GM21367 (cell line): Measurements from ENCODE around the gene TRIM38.
"Not testable (repeated sequence)": the region's sequence is repeated elsewhere in the genome, so short reads cannot be mapped to it uniquely, and the experiment has no call there.

ENCODE experiments used
- ATAC-seq: cut with Tn5 transposase; IDR thresholded peaks from one replicate; pipeline ENCODE4 v1.9.1; 2021; ENCODE audit not compliant: unreplicated experiment

The TRIM38 gene, protein sequence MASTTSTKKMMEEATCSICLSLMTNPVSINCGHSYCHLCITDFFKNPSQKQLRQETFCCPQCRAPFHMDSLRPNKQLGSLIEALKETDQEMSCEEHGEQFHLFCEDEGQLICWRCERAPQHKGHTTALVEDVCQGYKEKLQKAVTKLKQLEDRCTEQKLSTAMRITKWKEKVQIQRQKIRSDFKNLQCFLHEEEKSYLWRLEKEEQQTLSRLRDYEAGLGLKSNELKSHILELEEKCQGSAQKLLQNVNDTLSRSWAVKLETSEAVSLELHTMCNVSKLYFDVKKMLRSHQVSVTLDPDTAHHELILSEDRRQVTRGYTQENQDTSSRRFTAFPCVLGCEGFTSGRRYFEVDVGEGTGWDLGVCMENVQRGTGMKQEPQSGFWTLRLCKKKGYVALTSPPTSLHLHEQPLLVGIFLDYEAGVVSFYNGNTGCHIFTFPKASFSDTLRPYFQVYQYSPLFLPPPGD

GRCh38 chr6:25962149-25963127 lies at the start of gene TRIM38:
TSS of gene TRIM38 (plus strand) at chr6:25962802. CDS start at chr6:25966523, 3,721 bp downstream.
- peak; percentile 73 for ATAC-seq

DNA sequence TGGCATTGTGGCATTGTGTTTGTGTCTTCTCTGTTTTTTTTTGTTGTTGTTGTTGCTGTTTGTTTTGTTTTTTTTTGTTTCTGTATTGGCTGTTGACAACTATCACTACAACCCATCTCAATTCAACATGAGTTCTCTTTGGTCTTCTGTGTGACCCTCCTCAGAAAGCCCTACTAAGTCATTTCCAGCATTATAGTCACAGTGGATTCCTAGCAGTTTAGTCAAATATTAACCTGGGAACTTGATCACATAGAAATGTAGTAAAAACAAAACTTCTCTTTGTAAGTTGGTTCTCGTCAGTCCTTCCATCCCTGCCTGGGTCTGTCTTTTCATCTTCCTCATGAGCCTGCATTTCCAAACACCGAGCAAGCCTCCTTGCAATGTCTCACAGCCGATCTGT lies 48.9 kb upstream of the TRIM38 start:
- no peak for ATAC-seq

DNA sequence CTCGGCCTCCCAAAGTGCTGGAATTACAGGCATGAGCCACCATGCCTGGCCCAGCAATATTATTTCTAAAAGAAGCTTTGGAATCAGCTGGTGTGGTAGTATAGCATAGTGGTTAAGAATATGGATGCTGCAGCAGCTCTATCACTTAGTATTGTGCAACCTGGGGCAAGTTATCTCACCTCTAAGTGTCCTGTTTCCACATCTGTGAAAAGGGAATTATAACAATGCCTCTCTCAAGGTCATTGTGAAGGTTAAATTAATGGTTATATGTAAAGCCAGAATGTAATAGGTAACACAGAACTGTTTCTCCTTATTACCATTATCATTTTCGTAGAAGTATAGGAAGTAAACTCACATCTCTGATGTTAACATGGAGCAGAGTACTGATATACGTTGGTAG lies 46.3 kb upstream of the TRIM38 start:
- no peak for ATAC-seq

DNA sequence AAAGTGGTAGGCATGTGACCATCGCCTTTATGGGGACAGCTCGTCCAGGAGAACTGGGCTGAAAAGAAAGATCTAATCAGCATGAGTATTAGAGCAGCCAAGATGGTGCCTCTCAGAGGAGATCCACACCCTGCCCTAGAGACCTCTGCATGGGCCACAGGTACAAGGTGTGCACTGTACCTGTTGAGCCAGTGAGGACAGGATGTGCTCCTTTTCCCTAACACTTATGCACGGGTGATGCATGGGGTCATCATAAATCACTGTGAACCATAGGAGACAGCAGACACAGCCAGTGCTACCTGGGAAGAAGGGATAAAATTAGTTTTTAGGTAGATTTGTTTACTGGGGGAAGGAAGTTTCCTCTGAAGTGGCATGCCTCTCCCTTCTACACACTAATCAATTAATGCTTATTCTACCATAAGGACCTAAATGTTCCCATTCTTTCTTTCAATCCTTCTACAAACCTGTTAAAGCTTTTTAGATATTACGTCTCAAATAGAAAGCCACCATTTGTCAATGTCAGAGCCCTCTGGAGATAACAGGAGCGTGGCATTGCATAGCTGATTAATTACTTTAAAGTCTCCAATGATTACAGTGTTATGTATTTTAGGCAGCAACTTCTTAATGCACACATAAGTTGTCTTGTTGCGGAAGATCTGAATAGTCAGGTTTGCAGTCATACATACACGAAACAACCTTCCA lies 45.7 kb upstream of the TRIM38 start:
- ATAC-seq = no peak

GRCh38 chr6:25918083-25918683 lies 44.4 kb upstream of the TRIM38 start:
- no peak for ATAC-seq

GRCh38 chr6:25919657-25920056 lies 42.9 kb upstream of the TRIM38 start:
- ATAC-seq = no peak

- ATAC-seq = no peak
These were observed 40.9 kb upstream of the TRIM38 start for GRCh38 chr6:25921525-25922203.

DNA sequence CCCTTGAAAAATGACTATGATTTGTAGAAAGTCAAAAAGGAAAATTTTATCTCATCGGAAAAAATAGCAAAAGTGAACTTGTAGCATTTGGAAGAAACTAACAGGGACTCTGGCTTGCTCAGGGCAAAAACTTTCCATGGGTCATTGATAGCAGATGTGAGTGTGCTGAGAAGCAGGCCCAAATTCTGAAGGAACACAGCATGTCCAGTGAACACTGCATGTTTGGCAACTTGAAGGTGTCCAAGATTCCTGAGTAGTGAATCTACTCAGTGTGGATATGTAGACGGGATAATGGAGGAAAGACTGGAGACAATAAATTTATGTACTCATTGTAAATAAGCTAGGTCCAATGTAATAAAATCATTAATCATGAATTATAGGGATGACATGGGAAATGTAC lies 40.3 kb upstream of the TRIM38 start:
- ATAC-seq = no peak

DNA sequence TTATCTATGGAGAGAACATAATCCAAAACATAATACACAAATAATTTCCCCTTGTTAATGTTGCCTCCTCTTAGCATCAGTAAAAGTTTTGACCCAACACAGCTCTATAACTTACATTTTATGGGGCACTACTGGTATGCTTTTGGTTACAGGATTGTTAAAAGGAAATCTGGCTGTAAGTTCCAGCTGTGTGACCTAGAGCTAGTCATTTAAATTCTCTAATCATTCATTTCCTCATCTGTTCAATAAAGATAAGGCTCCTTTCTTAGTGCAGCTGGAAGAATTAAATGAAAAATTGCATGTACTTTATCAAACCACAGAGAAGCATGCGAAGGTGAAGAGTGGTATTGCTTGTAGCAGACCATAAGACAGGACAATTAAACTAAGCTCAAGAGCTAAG lies 36.7 kb upstream of the TRIM38 start:
- no peak for ATAC-seq

DNA sequence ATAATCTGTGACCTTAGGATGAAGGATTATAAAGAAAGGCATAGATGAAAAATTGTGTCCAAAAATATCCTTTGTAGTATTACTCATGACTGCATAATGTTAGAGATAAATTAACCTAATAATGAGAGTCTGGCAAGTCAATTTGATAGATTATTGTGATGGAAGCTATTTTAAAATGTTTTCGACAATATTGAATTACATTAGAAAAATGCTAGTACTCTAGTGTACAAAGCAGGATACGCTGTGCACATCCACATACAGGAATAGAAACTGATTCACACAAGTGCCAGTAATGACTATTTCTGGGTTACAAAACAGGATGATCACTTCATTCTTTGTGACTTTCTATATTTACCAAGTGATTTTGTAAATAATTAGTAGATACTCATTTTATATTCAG lies 35.4 kb upstream of the TRIM38 start:
- ATAC-seq = no peak

DNA sequence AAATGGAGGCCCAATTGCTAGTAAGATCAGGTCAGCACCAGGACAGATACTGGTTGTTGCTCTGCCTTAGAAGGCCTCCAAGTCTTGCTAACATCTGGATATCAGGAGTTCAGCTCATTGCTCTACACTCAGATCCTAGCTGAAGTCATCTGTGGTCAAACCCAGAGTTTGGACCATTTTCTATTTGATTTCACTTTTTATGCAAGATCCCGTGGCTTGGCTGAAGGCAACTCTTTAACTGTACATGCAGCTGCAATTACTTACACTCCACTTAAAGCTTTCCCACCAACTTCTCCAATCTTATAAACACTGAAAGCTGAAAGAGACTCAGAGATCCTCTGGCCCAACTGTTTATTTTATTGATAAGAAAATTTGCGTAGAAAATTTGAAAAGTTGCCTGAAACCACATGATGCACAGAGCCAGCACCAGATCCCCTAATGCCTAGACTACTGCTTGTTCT lies 34.8 kb upstream of the TRIM38 start:
- no peak for ATAC-seq

- no peak for ATAC-seq
These were observed 33.9 kb upstream of the TRIM38 start for GRCh38 chr6:25928562-25929324.

DNA sequence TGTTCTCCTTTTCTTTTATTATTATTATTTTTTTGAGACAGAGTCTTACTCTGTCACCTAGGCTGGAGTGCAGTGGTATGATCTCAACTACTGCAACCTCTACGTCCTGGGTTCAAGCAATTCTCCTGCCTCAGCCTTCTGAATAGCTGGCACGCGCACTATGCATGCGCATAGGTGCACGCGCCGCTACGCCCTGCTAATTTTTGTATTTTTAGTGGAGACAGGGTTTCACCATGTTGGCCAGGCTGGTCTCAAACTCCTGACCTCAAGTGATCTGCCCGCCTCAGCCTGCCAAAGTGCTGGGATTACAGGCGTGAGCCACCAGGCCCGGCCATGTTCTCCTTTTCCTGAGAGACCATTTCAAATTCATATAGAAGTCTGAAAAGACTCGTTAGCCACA lies 32.8 kb upstream of the TRIM38 start:
- not testable (repeated sequence) for ATAC-seq

- ATAC-seq = no peak
These were observed 31.8 kb upstream of the TRIM38 start, which contains the start of gene SLC17A2 for GRCh38 chr6:25930532-25931410. TSS of gene SLC17A2 (minus strand) at chr6:25930691. CDS start at chr6:25925796, 4,895 bp downstream.

DNA sequence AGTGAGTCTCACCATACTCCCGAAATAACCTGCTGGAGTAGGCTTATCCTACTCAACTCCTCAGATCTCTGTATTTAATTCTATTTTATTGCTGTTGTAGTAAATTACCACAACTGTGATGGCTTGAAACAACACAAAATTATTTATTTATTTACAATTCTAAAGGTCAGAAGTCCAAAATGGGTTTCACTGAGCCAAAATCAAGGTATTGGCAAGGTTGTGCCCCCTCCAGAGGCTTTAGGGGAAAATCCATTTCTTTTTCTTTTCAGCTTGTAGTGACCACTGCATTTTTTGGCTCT lies 31.2 kb upstream of the TRIM38 start:
- no peak for ATAC-seq

DNA sequence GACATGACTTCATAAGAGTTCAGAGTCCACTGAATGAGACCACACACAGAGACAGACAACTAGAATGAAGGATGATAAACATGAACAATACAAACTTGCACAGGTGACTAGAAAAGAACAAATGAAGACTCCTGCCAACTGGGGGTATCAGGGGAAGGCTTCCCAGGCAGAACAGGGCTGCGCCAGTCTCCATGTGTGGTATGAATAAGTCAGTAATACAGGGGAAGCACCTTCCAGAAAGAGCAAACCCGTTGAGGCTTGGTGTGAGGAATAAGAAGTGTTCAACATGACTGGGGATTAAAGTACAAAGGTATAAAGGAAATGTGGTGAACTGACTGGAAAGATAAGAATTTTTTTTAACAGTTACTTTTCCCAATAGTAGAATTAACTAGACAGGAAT lies 28.4 kb upstream of the TRIM38 start:
- ATAC-seq = no peak

- ATAC-seq = no peak
These were observed 27.8 kb upstream of the TRIM38 start for GRCh38 chr6:25934735-25935313.

GRCh38 chr6:25935953-25936352 lies 26.6 kb upstream of the TRIM38 start:
- ATAC-seq = no peak
